ENCODE results near the gene ZNF17. TPM values are rescaled to one million over a fixed set of nuclear protein-coding genes. Genes with fewer than 3 reads are reported as not detected.

The ZNF17 gene
- total and polyA plus RNA-seq, 8 donors = 1.5 to 138 (median 3.6) TPM

DNA sequence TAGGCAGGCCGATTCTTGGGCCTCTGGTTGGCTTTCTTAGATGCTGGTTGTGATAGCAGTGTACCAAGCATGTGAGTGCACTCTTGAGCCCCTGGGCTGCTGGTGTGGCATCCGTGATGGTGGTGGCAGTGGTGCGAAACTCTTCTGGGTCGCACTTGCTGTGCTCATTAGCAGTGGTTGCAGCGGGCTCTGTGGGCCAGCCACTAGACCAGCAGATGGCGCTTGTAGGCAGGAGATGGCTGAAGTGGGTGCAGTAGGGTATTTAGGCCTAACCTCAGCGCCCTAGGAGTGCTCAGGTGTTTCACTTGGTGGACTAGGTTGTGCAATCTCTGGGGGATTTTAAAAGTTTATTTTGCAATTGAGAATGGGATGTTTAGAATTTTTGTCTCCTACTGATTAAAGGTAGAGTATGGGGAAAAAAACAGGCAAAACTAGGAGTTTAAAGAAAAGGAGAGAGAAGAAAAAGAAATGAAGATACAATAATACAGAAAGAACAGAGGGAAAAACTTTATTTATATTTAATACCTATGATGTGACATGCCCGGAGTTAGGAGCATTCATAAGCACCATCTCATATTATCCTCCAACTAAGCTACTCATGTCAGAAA is 4.3 kb upstream of the ZNF17 start:
- intact Hi-C loops (cut with DNase I; ENCODE audit: low total_unique reads) = no loop called here
- DNase-seq = peak; percentile 34 to 90
- no peak overlapping the region for H3K27ac ChIP-seq
- WGBS, 5 donors = 13 to 23% (median 19%) methylated on average over 8 of the region's 8 CpGs
- TF ChIP-seq, protein P1, sequence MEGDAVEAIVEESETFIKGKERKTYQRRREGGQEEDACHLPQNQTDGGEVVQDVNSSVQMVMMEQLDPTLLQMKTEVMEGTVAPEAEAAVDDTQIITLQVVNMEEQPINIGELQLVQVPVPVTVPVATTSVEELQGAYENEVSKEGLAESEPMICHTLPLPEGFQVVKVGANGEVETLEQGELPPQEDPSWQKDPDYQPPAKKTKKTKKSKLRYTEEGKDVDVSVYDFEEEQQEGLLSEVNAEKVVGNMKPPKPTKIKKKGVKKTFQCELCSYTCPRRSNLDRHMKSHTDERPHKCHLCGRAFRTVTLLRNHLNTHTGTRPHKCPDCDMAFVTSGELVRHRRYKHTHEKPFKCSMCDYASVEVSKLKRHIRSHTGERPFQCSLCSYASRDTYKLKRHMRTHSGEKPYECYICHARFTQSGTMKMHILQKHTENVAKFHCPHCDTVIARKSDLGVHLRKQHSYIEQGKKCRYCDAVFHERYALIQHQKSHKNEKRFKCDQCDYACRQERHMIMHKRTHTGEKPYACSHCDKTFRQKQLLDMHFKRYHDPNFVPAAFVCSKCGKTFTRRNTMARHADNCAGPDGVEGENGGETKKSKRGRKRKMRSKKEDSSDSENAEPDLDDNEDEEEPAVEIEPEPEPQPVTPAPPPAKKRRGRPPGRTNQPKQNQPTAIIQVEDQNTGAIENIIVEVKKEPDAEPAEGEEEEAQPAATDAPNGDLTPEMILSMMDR (IDR thresholded peaks at IDR 0.05) = peak in 4 of 7 experiments; percentile 9 to 39 (median 32)
- TF ChIP-seq EP300 (IDR thresholded peaks at IDR 0.05) = no peak
- H3K27me3 ChIP-seq = no peaks in the 10 kb centered on the region
- peaks cover 4 to 33% (median 24%) of the 10 kb centered on the region in 4 donors for H3K9me3 ChIP-seq
- peaks cover 1 to 10% (median 10%) of the 10 kb centered on the region in 4 donors for H3K4me1 ChIP-seq
- peaks cover 0 to 23% (median 6%) of the 10 kb centered on the region in 4 donors for H3K36me3 ChIP-seq
- no peak overlapping the region for H3K4me3 ChIP-seq

DNA sequence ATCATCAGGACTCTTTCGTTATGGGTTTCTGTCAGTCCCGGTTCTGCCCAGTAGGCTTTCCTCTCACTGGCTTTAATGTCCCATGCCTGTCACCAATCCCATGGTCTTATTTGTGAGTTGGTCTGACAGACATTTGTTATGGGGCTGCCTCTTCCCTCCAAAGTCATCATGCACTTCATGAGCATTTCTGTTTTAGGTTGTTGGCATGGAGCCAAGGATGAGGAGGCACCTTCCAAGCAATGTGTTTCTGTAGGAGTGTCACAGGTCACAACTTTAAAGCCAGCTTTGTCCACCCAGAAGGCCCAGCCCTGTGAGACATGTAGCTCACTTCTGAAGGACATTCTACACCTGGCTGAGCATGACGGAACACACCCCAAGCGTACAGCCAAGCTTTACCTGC is 8.5 kb downstream of the ZNF17 start:
- 94 to 99% (median 98%) methylated on average over 4 of the region's 4 CpGs for WGBS, 5 donors
- TF ChIP-seq POLR2AphosphoS5 (IDR thresholded peaks at IDR 0.05) (no peak), EP300 (IDR thresholded peaks at IDR 0.05) (no peak), POLR2A (IDR thresholded peaks at IDR 0.05) (no peak)
- TF ChIP-seq, protein P1 (IDR thresholded peaks at IDR 0.05) = no peak
- intact Hi-C loops (cut with DNase I; ENCODE audit: low total_unique reads) = no loop called here
- no peak for DNase-seq
- Histone ChIP-seq H3K4me1 (no peaks in the 10 kb centered on the region), H3K36me3 (peaks cover 54 to 91% (median 82%) of the 10 kb centered on the region in 4 donors), H3K9me3 (peaks cover 30 to 98% (median 84%) of the 10 kb centered on the region in 4 donors), H3K27me3 (no peaks in the 10 kb centered on the region), H3K27ac (no peak overlapping the region), H3K4me3 (no peak overlapping the region)

DNA sequence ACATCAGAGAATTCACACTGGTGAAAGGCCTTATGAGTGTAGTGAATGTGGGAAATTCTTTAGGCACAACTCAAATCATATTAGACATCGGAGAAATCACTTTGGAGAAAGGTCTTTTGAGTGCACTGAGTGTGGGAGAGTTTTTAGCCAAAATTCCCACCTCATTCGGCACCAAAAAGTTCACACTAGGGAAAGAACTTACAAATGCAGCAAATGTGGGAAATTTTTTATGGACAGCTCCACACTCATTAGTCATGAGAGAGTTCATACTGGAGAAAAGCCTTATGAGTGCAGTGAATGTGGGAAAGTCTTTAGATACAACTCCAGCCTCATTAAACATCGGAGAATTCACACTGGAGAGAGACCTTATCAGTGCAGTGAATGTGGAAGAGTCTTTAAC is 10.1 kb downstream of the ZNF17 start:
- H3K4me3 ChIP-seq = no peak overlapping the region
- peaks cover 41 to 75% (median 66%) of the 10 kb centered on the region in 4 donors for H3K36me3 ChIP-seq
- intact Hi-C loops (cut with DNase I; ENCODE audit: low total_unique reads) = no loop called here
- TF ChIP-seq POLR2A (IDR thresholded peaks at IDR 0.05) (no peak), EP300 (IDR thresholded peaks at IDR 0.05) (no peak), POLR2AphosphoS5 (IDR thresholded peaks at IDR 0.05) (no peak)
- TF ChIP-seq, protein P1 (IDR thresholded peaks at IDR 0.05) = no peak
- no peaks in the 10 kb centered on the region for H3K27me3 ChIP-seq
- H3K9me3 ChIP-seq = peaks cover 30 to 99% (median 91%) of the 10 kb centered on the region in 4 donors
- 95 to 100% (median 99%) methylated on average over 3 of the region's 3 CpGs for WGBS, 5 donors
- no peak overlapping the region for H3K27ac ChIP-seq
- H3K4me1 ChIP-seq = no peaks in the 10 kb centered on the region
- no peak for DNase-seq

DNA sequence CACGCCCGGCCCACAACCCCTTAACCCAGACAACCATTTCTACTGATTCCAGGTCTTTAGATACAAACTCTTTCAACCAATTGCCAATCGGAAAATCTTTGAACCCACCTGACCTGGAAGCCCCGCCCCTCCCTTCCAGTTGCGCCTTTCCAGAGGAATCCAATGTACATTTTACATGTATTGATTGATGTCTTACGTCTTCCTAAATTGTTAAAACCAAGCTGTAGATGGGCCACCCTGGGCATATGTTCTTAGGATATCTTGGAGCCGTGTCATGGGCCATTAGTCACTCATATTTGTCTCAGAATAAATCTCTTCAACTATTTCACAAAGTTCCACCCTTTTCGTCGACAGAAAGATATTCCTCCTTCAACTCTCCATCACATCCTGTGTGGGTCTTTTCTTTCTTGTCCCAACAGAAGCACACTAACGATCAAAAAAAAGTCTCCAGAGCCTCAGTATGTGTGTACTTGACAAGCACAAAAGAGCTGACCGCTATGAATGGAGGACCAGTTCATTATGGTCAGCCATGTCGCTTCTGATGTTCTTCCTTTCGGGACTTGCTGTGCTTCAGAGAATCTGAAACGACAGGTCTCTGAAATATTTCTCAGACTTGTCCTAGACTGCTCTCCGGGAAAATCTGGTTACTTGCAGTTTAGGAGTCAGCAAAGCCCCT is 23.6 kb downstream of the ZNF17 start:
- 23 to 35% (median 25%) methylated on average over 15 of the region's 15 CpGs for WGBS, 5 donors
- peak overlapping the region in 4 of 5 donors; percentile 65 to 83 (median 78) for H3K27ac ChIP-seq
- intact Hi-C loops (cut with DNase I; ENCODE audit: low total_unique reads) = no loop called here

More for the DNA sequence above, 23.6 kb downstream of the ZNF17 start:
- peak in 1 of 2 donors; percentile 15 for DNase-seq
- TF ChIP-seq EP300 (IDR thresholded peaks at IDR 0.05) = no peak
- Histone ChIP-seq H3K36me3 (peaks cover 0 to 21% (median 18%) of the 10 kb centered on the region in 4 donors), H3K27me3 (no peaks in the 10 kb centered on the region), H3K4me3 (peak overlapping the region; percentile 76 to 99 (median 86)), H3K9me3 (peaks cover 0 to 22% (median 6%) of the 10 kb centered on the region in 4 donors), H3K4me1 (peaks cover 7 to 26% (median 23%) of the 10 kb centered on the region in 4 donors)

Data from stomach (tissue), 9 donors.